Stomach (tissue), 9 donors: Measurements from ENCODE around the gene TBCD. TPM values are rescaled to one million over a fixed set of nuclear protein-coding genes. Genes with fewer than 3 reads are reported as not detected.

Source experiments
- DNase-seq, 2 donors: peaks; one replicate each; pipeline versions ENCODE4 v3.0.0 to v3.0.0-alpha.2; 2013 to 2019
- H3K27ac ChIP-seq, 5 donors: fragments of 200-600 bp in 4 of 5; sonication (generic) in 4 of 5; one replicate each; pipeline ENCODE4 v1.5.1; 2013 to 2019; ENCODE audit warnings: mild to moderate bottlenecking in 1 of 5, moderate library complexity in 1 of 5
- H3K27me3 ChIP-seq, 3 donors: fragments of 200-600 bp; sonication (generic); one replicate each; pipeline ENCODE4 v1.5.1; 2017 to 2019; ENCODE audit warnings: mixed run types in 1 of 3
- H3K36me3 ChIP-seq, 4 donors: fragments of 200-600 bp; sonication (generic); 1 replicate in 3 of 4; 2 replicates in 1 of 4; pipeline ENCODE4 v1.5.1; 2016 to 2019
- H3K4me1 ChIP-seq, 4 donors: fragments of 200-600 bp; sonication (generic); one replicate each; pipeline ENCODE4 v1.5.1; 2016 to 2019
- H3K4me3 ChIP-seq, 4 donors: fragments of 200-600 bp; sonication (generic) in 3 of 4; one replicate each; pipeline ENCODE4 v1.5.1; 2016 to 2019; ENCODE audit warnings: mild to moderate bottlenecking in 1 of 4
- H3K9me3 ChIP-seq, 4 donors: fragments of 200-600 bp; sonication (generic); one replicate each; pipeline ENCODE4 v1.5.1; 2016 to 2019
- CTCF ChIP-seq, 7 experiments: fragments of 450-650 bp in 4 of 7; fragments of 200-600 bp in 3 of 7; sonication (generic) in 3 of 7; IDR thresholded peaks; one replicate each; pipeline ENCODE4 v1.5.1; 2016 to 2019; ENCODE audit warnings: antibody characterized with exemption in 7 of 7, control low read depth in 2 of 7, mild to moderate bottlenecking in 1 of 7
- EP300 ChIP-seq: sonication (generic); formaldehyde crosslinking; IDR thresholded peaks from one replicate; pipeline ENCODE4 v1.6.1; 2017; ENCODE audit warnings: antibody characterized with exemption
- POLR2A ChIP-seq, 4 donors: fragments of 450-650 bp; IDR thresholded peaks; one replicate each; pipeline ENCODE4 v1.6.1; 2016; ENCODE audit warnings: antibody characterized with exemption in 4 of 4, control low read depth in 2 of 4, mild to moderate bottlenecking in 1 of 4, moderate library complexity in 1 of 4
- POLR2AphosphoS5 ChIP-seq, 3 donors: sonication (generic); formaldehyde crosslinking; IDR thresholded peaks; one replicate each; pipeline ENCODE4 v1.6.1; 2016; ENCODE audit warnings: antibody characterized with exemption in 3 of 3
- WGBS, 5 donors: extraction: QIAGEN DNeasy Blood & Tissue Kit in 3 of 5; methylation state at CpG; one replicate each; pipeline versions ENCODE4 v1.1.5 to v1.1.7; 2013 to 2018; 5-methylcytosine and 5-hydroxymethylcytosine counted together
- intact Hi-C: fragments of 100-400 bp; cut with DNase I; formaldehyde crosslinking; loops from one replicate; pipeline ENCODE4 v1.15.1; 2023; ENCODE audit warnings: low total_unique reads
- polyA plus RNA-seq, 3 donors: library from polyadenylated mRNA; stranded (reverse); fragments of 200-250 nt; gene quantifications; one replicate each; pipeline ENCODE4 v1.2.3, GENCODE V29; 2013
- total RNA-seq, 5 donors: library from RNA; depleted of rRNA; stranded (reverse); fragments of >200 nt; gene quantifications; one replicate each; pipeline versions ENCODE4 v1.1.0 to v1.2.3, GENCODE V29; 2014 to 2016
- donor health status: healthy with polysubstance abuse.
- donor health status: Bipolar disorder and iron deficiency.
- donor health status: healthy.

The TBCD gene
- total and polyA plus RNA-seq, 8 donors: 51.2 to 155 (median 101) TPM

DNA sequence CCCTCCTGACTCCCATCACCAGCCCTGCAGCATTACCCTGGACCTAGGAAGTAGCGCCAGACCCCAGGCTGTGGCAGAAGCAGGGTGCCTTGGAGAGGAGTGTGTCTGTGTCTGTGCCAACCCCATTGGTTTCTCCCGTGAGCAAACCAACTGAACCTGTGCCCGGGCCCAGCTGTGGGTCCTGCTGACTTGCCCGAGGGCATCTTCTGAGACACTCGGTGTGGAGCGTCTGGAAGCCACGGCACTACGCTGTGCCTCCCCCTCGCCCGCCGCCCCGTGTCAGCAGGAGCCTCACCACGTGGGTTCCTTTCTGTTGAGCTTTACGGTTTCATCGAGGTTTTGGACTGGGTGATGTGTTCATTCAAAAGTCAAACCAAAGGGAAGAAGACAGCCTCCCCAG is 60.2 kb downstream of the TBCD start:
- 92 to 100% (median 92%) methylated on average over 3 to 15 of the region's 15 CpGs for WGBS, 5 donors
- no peak overlapping the region for H3K27ac ChIP-seq
- no peak for DNase-seq
- H3K36me3 ChIP-seq: peaks cover 7 to 93% (median 90%) of the 10 kb centered on the region in 4 donors
- H3K27me3 ChIP-seq: no peaks in the 10 kb centered on the region
- no peaks in the 10 kb centered on the region for H3K4me1 ChIP-seq
- no peaks in the 10 kb centered on the region for H3K9me3 ChIP-seq
- intact Hi-C loops: no loop called here
- no peak overlapping the region for H3K4me3 ChIP-seq
- no peak for TF ChIP-seq CTCF (IDR thresholded peaks at IDR 0.05)
- no peak for TF ChIP-seq POLR2A (IDR thresholded peaks at IDR 0.05)
- TF ChIP-seq EP300: no peak
- TF ChIP-seq POLR2AphosphoS5 (IDR thresholded peaks at IDR 0.05): no peak

GRCh38 chr17:82812601-82813000 is 60.7 kb downstream of the TBCD start:
- TF ChIP-seq CTCF (IDR thresholded peaks at IDR 0.05) (no peak), EP300 (no peak), POLR2A (IDR thresholded peaks at IDR 0.05) (no peak), POLR2AphosphoS5 (IDR thresholded peaks at IDR 0.05) (no peak)
- Histone ChIP-seq H3K27me3 (no peaks in the 10 kb centered on the region), H3K4me3 (no peak overlapping the region), H3K9me3 (no peaks in the 10 kb centered on the region), H3K27ac (no peak overlapping the region), H3K4me1 (no peaks in the 10 kb centered on the region), H3K36me3 (peaks cover 9 to 93% (median 90%) of the 10 kb centered on the region in 4 donors)
- no peak for DNase-seq
- intact Hi-C loops: no loop called here
- 96 to 98% (median 98%) methylated on average over 17 of the region's 17 CpGs for WGBS, 5 donors

GRCh38 chr17:82813299-82814051 is 61.6 kb downstream of the TBCD start:
- Histone ChIP-seq H3K4me3 (no peak overlapping the region), H3K36me3 (peaks cover 15 to 95% (median 94%) of the 10 kb centered on the region in 4 donors), H3K27me3 (no peaks in the 10 kb centered on the region), H3K27ac (no peak overlapping the region), H3K4me1 (no peaks in the 10 kb centered on the region), H3K9me3 (no peaks in the 10 kb centered on the region)
- DNase-seq: no peak
- TF ChIP-seq POLR2A (IDR thresholded peaks at IDR 0.05): no peak
- TF ChIP-seq CTCF (IDR thresholded peaks at IDR 0.05): no peak
- TF ChIP-seq POLR2AphosphoS5 (IDR thresholded peaks at IDR 0.05): no peak
- no peak for TF ChIP-seq EP300
- WGBS, 5 donors: 89 to 95% (median 94%) methylated on average over 22 to 23 of the region's 23 CpGs
- intact Hi-C loops: no loop called here

- intact Hi-C loops: no loop called here
- Histone ChIP-seq H3K4me1 (no peaks in the 10 kb centered on the region), H3K36me3 (peaks cover 22 to 98% (median 94%) of the 10 kb centered on the region in 4 donors), H3K4me3 (no peak overlapping the region), H3K27ac (no peak overlapping the region), H3K9me3 (peaks cover 0 to 8% (median 1%) of the 10 kb centered on the region in 4 donors), H3K27me3 (no peaks in the 10 kb centered on the region)
- WGBS, 5 donors: 91 to 95% (median 92%) methylated on average over 20 of the region's 20 CpGs
- no peak for DNase-seq
- TF ChIP-seq POLR2A (IDR thresholded peaks at IDR 0.05) (no peak), CTCF (IDR thresholded peaks at IDR 0.05) (no peak), POLR2AphosphoS5 (IDR thresholded peaks at IDR 0.05) (no peak), EP300 (no peak)
Observed at GRCh38 chr17:82814834-82815233, 63.0 kb downstream of the TBCD start.
